ENCODE measurements around the gene SSC5D. TPM values are rescaled to one million over a fixed set of nuclear protein-coding genes. Genes with fewer than 3 reads are reported as not detected.

Gene SSC5D
- total RNA-seq, 1 donor from 2014 or later: 1.3 TPM

GRCh38 chr19:55461974-55462626, 26.1 kb upstream of the SSC5D start:
- no peak for DNase-seq (ENCODE audit: low read depth, low spot score)
- peaks cover 20% of the 10 kb centered on the region for H3K4me1 Mint-ChIP-seq
- no peaks in the 10 kb centered on the region for H3K9me3 Mint-ChIP-seq
- peaks cover 10% of the 10 kb centered on the region for H3K27me3 Mint-ChIP-seq (ENCODE audit: low read depth)
- no peaks in the 10 kb centered on the region for H3K36me3 Mint-ChIP-seq (ENCODE audit: low read depth)
- peak overlapping the region; percentile 91 for H3K4me3 Mint-ChIP-seq
- peak overlapping the region; percentile 22 for H3K27ac Mint-ChIP-seq (ENCODE audit: unreplicated experiment)
- TF ChIP-seq, protein P1, sequence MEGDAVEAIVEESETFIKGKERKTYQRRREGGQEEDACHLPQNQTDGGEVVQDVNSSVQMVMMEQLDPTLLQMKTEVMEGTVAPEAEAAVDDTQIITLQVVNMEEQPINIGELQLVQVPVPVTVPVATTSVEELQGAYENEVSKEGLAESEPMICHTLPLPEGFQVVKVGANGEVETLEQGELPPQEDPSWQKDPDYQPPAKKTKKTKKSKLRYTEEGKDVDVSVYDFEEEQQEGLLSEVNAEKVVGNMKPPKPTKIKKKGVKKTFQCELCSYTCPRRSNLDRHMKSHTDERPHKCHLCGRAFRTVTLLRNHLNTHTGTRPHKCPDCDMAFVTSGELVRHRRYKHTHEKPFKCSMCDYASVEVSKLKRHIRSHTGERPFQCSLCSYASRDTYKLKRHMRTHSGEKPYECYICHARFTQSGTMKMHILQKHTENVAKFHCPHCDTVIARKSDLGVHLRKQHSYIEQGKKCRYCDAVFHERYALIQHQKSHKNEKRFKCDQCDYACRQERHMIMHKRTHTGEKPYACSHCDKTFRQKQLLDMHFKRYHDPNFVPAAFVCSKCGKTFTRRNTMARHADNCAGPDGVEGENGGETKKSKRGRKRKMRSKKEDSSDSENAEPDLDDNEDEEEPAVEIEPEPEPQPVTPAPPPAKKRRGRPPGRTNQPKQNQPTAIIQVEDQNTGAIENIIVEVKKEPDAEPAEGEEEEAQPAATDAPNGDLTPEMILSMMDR (conservative IDR thresholded peaks at IDR 0.05): no peak

GRCh38 chr19:55462722-55463121, 25.5 kb upstream of the SSC5D start:
- H3K4me3 Mint-ChIP-seq: peak overlapping the region; percentile 91
- peaks cover 20% of the 10 kb centered on the region for H3K4me1 Mint-ChIP-seq
- TF ChIP-seq, protein P1 (conservative IDR thresholded peaks at IDR 0.05): no peak
- peaks cover 10% of the 10 kb centered on the region for H3K27me3 Mint-ChIP-seq (ENCODE audit: low read depth)
- no peaks in the 10 kb centered on the region for H3K9me3 Mint-ChIP-seq
- H3K36me3 Mint-ChIP-seq (ENCODE audit: low read depth): no peaks in the 10 kb centered on the region
- no peak overlapping the region for H3K27ac Mint-ChIP-seq (ENCODE audit: unreplicated experiment)
- DNase-seq (ENCODE audit: low read depth, low spot score): no peak

- DNase-seq (ENCODE audit: low read depth, low spot score): no peak
- H3K4me1 Mint-ChIP-seq: peaks cover 20% of the 10 kb centered on the region
- no peaks in the 10 kb centered on the region for H3K36me3 Mint-ChIP-seq (ENCODE audit: low read depth)
- no peak overlapping the region for H3K27ac Mint-ChIP-seq (ENCODE audit: unreplicated experiment)
- H3K4me3 Mint-ChIP-seq: no peak overlapping the region
- TF ChIP-seq, protein P1 (conservative IDR thresholded peaks at IDR 0.05): no peak
- H3K9me3 Mint-ChIP-seq: no peaks in the 10 kb centered on the region
- H3K27me3 Mint-ChIP-seq (ENCODE audit: low read depth): peaks cover 10% of the 10 kb centered on the region
Observed at GRCh38 chr19:55463583-55464031, 24.6 kb upstream of the SSC5D start.

- Mint-ChIP-seq H3K36me3 (ENCODE audit: low read depth) (no peaks in the 10 kb centered on the region), H3K4me1 (peaks cover 20% of the 10 kb centered on the region), H3K9me3 (no peaks in the 10 kb centered on the region), H3K27ac (ENCODE audit: unreplicated experiment) (no peak overlapping the region), H3K27me3 (ENCODE audit: low read depth) (peaks cover 10% of the 10 kb centered on the region), H3K4me3 (no peak overlapping the region)
- TF ChIP-seq, protein P1 (conservative IDR thresholded peaks at IDR 0.05): no peak
- DNase-seq (ENCODE audit: low read depth, low spot score): no peak
Observed at GRCh38 chr19:55464039-55464661, 24.1 kb upstream of the SSC5D start.

DNA sequence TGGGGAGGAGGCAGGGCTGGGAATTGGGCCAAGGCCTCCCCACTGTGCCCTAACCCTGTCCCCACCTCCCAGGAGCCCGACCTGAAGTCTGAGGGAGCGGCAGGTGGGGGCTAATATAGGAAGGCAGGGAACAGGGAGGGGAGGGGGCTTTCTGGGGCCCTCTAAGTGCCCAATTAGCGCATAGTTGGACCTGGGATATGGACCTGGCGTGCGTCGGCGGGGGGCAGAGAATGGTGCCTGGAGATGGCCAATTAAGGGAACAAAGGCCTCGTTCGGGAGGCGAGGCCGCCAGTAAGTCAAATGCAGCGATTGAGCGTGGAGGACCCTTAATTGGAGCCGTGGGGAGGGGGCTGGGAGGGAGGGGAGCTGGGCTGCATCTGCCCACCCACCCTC, 23.6 kb upstream of the SSC5D start, which contains the start of gene C19orf85:
TSS of gene C19orf85 (minus strand) at position 90 of the 393 bp plus-strand sequence. CDS start 197 bp downstream, outside the sequence.
- H3K9me3 Mint-ChIP-seq: no peaks in the 10 kb centered on the region
- H3K4me3 Mint-ChIP-seq: no peak within 1 kb of the TSS
- no peaks in the 10 kb centered on the region for H3K36me3 Mint-ChIP-seq (ENCODE audit: low read depth)
- TF ChIP-seq, protein P1 (conservative IDR thresholded peaks at IDR 0.05): no peak
- peaks cover 10% of the 10 kb centered on the region for H3K27me3 Mint-ChIP-seq (ENCODE audit: low read depth)
- no peak within 1 kb of the TSS for H3K27ac Mint-ChIP-seq (ENCODE audit: unreplicated experiment)
- no peak for DNase-seq (ENCODE audit: low read depth, low spot score)
- peaks cover 20% of the 10 kb centered on the region for H3K4me1 Mint-ChIP-seq
